Ovary (tissue), 9 donors: Measurements from ENCODE around the gene DOCK2. TPM values are rescaled to one million over a fixed set of nuclear protein-coding genes. Genes with fewer than 3 reads are reported as not detected.

Source experiments
- DNase-seq, 5 donors: peaks; one replicate each; pipeline ENCODE4 v3.0.0-alpha.2; 2019 to 2020
- H3K27ac ChIP-seq, 2 donors: fragments of 200-600 bp; one replicate each; pipeline versions ENCODE4 v1.5.1 to v1.8.0; 2019 to 2022
- H3K27me3 ChIP-seq: fragments of 200-600 bp; one replicate; pipeline ENCODE4 v1.8.0; 2022
- H3K36me3 ChIP-seq: fragments of 200-600 bp; sonication (generic); one replicate; pipeline ENCODE4 v1.5.1; 2019
- H3K4me1 ChIP-seq: one replicate; pipeline ENCODE4 v1.8.1; 2013; ENCODE audit warnings: mild to moderate bottlenecking, moderate library complexity; ENCODE audit not compliant: insufficient read depth
- H3K4me3 ChIP-seq: fragments of 200-600 bp; sonication (generic); one replicate; pipeline ENCODE4 v1.5.1; 2017
- H3K9me3 ChIP-seq, 2 donors: fragments of 200-600 bp in 1 of 2; sonication (generic) in 1 of 2; one replicate each; pipeline versions ENCODE4 v1.5.1 to v1.8.1; 2013 to 2019; ENCODE audit warnings: mild to moderate bottlenecking in 1 of 2, moderate library complexity in 1 of 2
- EP300 ChIP-seq: sonication (generic); formaldehyde crosslinking; IDR thresholded peaks from one replicate; pipeline ENCODE4 v1.6.1; 2017; ENCODE audit warnings: antibody characterized with exemption
- POLR2A ChIP-seq: fragments of 450-650 bp; IDR thresholded peaks from one replicate; pipeline ENCODE4 v1.6.1; 2017; ENCODE audit warnings: antibody characterized with exemption, mild to moderate bottlenecking, moderate library complexity
- WGBS, 3 donors: extraction: QIAGEN DNeasy Blood & Tissue Kit in 1 of 3; methylation state at CpG; one replicate each; pipeline versions ENCODE4 v1.1.5 to v1.1.7; 2013 to 2017; 5-methylcytosine and 5-hydroxymethylcytosine counted together
- intact Hi-C, 4 donors: fragments of 100-400 bp; cut with DNase I; formaldehyde crosslinking; loops; one replicate each; pipeline versions ENCODE4 v1.11.0 to v1.15.1; 2022 to 2023
- polyA plus RNA-seq, 2 donors: library from polyadenylated mRNA; stranded (reverse); fragments of 200-250 nt in 1 of 2; fragments of 350-450 nt in 1 of 2; fragmentation: Illumina TruSeq in 1 of 2; extraction: RNeasy Lipid Tissue Mini Kit (QIAGEN cat#74804) in 1 of 2; gene quantifications; one replicate each; pipeline ENCODE4 v1.2.3, GENCODE V29; 2013 to 2014
- total RNA-seq, 7 donors: library from RNA; depleted of rRNA in 2 of 7; stranded (reverse); fragments of >200 nt in 2 of 7; fragmentation: NEBNext Ultra II Directional in 3 of 7; extraction: Animal tissue kit (Norgen Biotek cat#: 25700) in 3 of 7; gene quantifications; one replicate each; pipeline versions ENCODE4 v1.1.0 to v1.2.4, GENCODE V29; 2016 to 2023
- TF ChIP-seq, protein P1 (sequence below), 3 donors: fragments of 450-650 bp in 2 of 3; fragments of 200-600 bp in 1 of 3; IDR thresholded peaks; one replicate each; pipeline versions ENCODE4 v1.5.1 to v1.8.0; 2016 to 2022; ENCODE audit warnings: antibody characterized with exemption in 3 of 3, mild to moderate bottlenecking in 1 of 3
- donor health status: DM: no; HTN: no; CAD: no; lungs with moderate emphysema.
- donor health status: DM: no; HTN: no; CAD: no.
- donor health status: Bipolar disorder and iron deficiency.
- donor health status: DM: yes; HTN: yes; CAD: no.
- donor health status: DM: no; HTN: no; CAD: no.
- donor health status: DM: yes; HTN: yes; CAD: no.

DOCK2 gene
- total and polyA plus RNA-seq, 9 donors = 1.3 to 10.2 (median 5.4) TPM

DNA sequence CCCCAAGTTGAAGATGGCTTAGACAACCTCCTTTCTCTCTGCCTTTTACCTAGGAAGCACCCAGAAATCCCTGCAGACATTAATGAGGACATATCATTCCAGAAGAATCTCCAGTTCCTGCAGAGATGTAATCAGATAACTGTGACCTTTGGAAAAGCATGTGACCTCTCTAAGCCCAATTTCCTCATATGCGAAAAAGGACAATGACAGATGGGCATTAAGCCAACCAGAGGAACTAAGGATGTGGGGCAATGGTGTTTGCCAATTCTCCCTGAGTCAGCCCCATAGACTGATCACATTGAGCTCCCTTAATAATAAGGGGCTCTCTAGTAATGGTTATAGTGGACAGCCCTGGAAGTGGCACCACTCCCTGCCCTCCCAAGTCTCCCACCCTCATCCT is 458.6 kb downstream of the DOCK2 start:
- 65 to 82% (median 67%) methylated on average over 1 of the region's 1 CpG for WGBS, 3 donors
- H3K9me3 ChIP-seq = no peaks in the 10 kb centered on the region
- H3K4me3 ChIP-seq = no peak overlapping the region
- no peak overlapping the region for H3K27ac ChIP-seq
- H3K4me1 ChIP-seq = peaks cover 1% of the 10 kb centered on the region
- H3K36me3 ChIP-seq = no peaks in the 10 kb centered on the region
- H3K27me3 ChIP-seq = no peaks in the 10 kb centered on the region
- intact Hi-C loops = loop anchor here in 1 of 4 donors (10.0 kb wide), 1 partner anchor 319 kb away; no protein-coding TSS in a partner anchor
- no peak for TF ChIP-seq EP300
- TF ChIP-seq, protein P1, sequence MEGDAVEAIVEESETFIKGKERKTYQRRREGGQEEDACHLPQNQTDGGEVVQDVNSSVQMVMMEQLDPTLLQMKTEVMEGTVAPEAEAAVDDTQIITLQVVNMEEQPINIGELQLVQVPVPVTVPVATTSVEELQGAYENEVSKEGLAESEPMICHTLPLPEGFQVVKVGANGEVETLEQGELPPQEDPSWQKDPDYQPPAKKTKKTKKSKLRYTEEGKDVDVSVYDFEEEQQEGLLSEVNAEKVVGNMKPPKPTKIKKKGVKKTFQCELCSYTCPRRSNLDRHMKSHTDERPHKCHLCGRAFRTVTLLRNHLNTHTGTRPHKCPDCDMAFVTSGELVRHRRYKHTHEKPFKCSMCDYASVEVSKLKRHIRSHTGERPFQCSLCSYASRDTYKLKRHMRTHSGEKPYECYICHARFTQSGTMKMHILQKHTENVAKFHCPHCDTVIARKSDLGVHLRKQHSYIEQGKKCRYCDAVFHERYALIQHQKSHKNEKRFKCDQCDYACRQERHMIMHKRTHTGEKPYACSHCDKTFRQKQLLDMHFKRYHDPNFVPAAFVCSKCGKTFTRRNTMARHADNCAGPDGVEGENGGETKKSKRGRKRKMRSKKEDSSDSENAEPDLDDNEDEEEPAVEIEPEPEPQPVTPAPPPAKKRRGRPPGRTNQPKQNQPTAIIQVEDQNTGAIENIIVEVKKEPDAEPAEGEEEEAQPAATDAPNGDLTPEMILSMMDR (IDR thresholded peaks at IDR 0.05) = no peak
- no peak for TF ChIP-seq POLR2A
- no peak for DNase-seq

DNA sequence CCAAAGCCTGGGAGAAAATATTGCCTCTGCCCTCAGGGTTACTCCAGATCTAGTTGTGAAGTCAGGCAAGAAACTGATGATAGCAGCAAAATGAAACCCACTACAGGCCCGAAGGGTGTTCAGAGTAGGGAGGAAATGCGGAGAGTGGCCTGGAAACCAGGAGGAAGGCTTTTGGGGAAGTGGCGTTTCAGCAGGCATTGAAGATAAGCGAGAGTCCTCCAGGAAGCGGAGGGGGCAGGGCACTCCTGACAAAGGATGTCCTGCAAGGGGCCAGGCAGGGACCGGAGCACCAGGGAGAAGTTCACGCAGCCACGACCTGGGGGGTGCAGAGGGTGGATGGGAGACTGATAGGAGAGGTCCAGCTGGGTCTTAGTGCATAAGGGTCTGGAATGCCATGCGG is 460.9 kb downstream of the DOCK2 start:
- WGBS, 3 donors = 77 to 86% (median 81%) methylated on average over 9 of the region's 9 CpGs
- DNase-seq = no peak
- Histone ChIP-seq H3K36me3 (no peaks in the 10 kb centered on the region), H3K9me3 (no peaks in the 10 kb centered on the region), H3K27me3 (no peaks in the 10 kb centered on the region), H3K4me3 (no peak overlapping the region), H3K27ac (no peak overlapping the region), H3K4me1 (peaks cover 1% of the 10 kb centered on the region)
- intact Hi-C loops = loop anchor here in 1 of 4 donors (10.0 kb wide), 1 partner anchor 317 kb away; no protein-coding TSS in a partner anchor
- TF ChIP-seq POLR2A (no peak), EP300 (no peak)
- TF ChIP-seq, protein P1 (IDR thresholded peaks at IDR 0.05) = no peak

DNA sequence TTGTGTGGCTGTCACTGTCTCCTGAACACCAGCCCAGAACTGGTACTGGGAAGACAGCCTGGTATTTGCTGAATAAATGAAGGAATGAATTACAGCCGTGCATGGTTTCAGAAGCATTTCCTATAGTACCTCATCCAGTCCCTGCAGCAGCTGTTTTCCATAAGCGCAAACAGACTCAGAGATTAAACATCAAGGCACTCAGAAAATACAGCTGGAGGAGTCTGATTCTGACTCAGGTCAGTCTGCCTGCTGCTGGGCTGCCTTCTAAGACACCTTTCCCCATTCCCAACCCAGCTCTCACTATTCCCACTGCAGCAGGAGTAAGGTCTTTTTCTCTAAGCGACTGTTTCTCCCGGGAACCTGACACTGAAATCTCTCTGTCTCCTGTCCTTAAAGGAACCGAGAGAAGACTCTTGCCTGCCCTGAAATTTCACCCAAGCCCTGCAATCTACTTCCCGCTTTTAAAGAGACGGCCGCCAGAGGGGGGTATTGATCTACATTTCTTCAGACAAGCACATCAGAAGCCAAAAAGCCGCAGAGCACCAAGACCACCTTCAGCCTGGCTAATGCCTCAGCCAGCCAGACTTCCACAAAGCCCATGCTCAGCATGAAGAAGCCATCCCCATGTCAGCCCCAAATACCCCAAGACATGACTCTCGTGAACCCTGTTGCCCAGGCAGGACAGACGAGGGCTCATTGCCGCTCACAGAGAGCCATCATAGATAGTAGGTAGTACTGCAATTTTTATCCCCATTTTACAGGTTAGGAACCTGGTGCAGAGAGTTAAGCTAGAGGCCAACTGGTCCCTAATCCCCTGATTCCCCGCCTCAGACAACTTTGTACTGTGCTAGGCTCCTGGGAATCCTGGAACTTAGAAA is 463.2 kb downstream of the DOCK2 start:
- Histone ChIP-seq H3K27me3 (no peaks in the 10 kb centered on the region), H3K36me3 (no peaks in the 10 kb centered on the region), H3K4me3 (no peak overlapping the region), H3K9me3 (no peaks in the 10 kb centered on the region), H3K27ac (no peak overlapping the region), H3K4me1 (peaks cover 1% of the 10 kb centered on the region)
- intact Hi-C loops = no loop called here
- WGBS, 3 donors = 23 to 26% (median 24%) methylated on average over 13 of the region's 13 CpGs
- peak; percentile 36 to 80 (median 66) for DNase-seq
- no peak for TF ChIP-seq EP300
- TF ChIP-seq, protein P1 (IDR thresholded peaks at IDR 0.05) = peak in 2 of 3 donors; percentile 31 to 42

DNA sequence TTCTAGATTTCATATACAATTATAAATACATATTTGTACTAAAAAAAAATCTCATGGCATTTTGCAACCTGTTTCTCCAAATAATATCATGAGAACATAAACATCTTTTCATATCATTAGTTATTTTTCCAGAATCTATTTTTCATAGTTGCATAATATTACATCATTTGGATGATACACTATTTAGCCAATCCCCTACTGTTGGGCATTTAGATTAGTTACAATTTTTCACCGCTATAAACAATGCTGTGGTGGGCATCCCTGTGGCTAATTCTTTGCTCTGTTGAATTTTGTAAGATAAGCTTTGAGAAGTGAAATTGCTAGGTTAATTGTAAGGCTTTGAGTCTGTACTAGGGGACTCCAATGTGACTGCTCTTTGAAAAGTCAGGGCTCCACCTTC is 466.4 kb downstream of the DOCK2 start:
- Histone ChIP-seq H3K4me1 (peaks cover 1% of the 10 kb centered on the region), H3K4me3 (no peak overlapping the region), H3K27me3 (no peaks in the 10 kb centered on the region), H3K36me3 (no peaks in the 10 kb centered on the region), H3K9me3 (no peaks in the 10 kb centered on the region), H3K27ac (no peak overlapping the region)
- intact Hi-C loops = no loop called here
- TF ChIP-seq EP300 (no peak), POLR2A (no peak)
- TF ChIP-seq, protein P1 (IDR thresholded peaks at IDR 0.05) = no peak
- 97 to 100% (median 98%) methylated on average over 1 of the region's 1 CpG for WGBS, 3 donors
- no peak for DNase-seq
